ENCODE measurements around the gene NDUFAF8.

Gene NDUFAF8

DNA sequence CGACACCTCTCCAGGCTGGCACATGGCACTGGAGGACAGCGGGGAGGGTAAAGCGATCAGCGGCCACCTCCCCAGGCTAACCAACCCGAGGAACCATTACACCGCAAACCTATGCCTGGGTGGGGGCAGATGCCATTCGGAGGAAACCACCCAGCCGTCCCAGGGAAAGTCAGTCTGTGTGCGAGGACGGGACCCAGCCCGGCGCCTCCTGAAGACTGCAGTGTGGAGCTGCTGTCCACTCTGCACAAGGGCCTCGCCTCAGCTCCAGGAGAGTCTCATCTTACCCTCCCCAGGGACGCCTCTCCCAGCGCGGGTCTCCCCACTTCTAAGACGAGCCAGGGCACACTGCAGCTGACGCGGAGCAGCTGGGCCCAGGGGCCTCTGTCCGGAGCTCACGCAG lies 48.0 kb downstream of the NDUFAF8 start:
- peak overlapping the region; percentile 20 for H3K4me3 Mint-ChIP-seq

DNA sequence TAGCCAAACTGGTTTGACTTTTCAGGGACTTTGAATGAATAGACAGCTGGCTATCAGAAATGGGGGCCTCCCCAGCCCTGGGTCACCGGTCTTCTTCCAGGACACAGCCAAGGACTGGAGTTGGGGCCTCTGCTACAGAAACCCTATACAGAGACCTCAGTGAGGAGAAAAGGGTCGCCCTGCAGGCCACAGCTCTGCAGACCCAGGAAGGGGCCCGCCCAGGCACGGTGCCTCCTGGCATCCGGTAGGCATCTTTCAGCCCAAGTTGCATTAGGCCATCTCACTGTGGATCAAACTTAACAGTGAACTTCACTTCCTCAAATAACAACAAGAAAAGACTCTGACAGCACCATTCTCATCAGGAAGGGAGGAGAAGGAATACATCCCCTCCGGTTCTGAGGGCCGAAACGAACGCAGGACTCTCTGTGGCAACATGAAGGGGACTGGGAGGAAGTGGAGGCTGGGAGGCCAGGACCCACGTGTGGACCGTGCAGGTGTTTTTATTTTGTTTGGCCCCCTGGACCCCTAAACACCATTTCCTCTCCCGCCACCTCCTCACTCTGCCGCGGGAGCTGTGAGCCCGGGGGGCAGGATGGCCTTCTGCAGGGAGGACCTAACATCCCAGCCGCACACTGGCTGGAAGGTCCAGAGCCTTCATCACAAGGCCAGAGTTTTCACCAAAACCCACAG lies 48.8 kb downstream of the NDUFAF8 start:
- Mint-ChIP-seq H3K27ac (peak overlapping the region; percentile 95), H3K4me3 (peak overlapping the region; percentile 20), H3K4me1 (ENCODE audit: low read depth) (peaks cover 47% of the 10 kb centered on the region), H3K27me3 (no peaks in the 10 kb centered on the region), H3K9me3 (no peaks in the 10 kb centered on the region), H3K36me3 (ENCODE audit: low read depth) (peaks cover 56% of the 10 kb centered on the region)
- no peak for DNase-seq

More for the DNA sequence above, 48.0 kb downstream of the NDUFAF8 start:
- H3K27me3 Mint-ChIP-seq, result no peaks in the 10 kb centered on the region
- no peak for DNase-seq
- H3K36me3 Mint-ChIP-seq (ENCODE audit: low read depth), result peaks cover 58% of the 10 kb centered on the region
- H3K4me1 Mint-ChIP-seq (ENCODE audit: low read depth), result peaks cover 43% of the 10 kb centered on the region
- H3K27ac Mint-ChIP-seq, result peak overlapping the region; percentile 95
- H3K9me3 Mint-ChIP-seq, result no peaks in the 10 kb centered on the region

DNA sequence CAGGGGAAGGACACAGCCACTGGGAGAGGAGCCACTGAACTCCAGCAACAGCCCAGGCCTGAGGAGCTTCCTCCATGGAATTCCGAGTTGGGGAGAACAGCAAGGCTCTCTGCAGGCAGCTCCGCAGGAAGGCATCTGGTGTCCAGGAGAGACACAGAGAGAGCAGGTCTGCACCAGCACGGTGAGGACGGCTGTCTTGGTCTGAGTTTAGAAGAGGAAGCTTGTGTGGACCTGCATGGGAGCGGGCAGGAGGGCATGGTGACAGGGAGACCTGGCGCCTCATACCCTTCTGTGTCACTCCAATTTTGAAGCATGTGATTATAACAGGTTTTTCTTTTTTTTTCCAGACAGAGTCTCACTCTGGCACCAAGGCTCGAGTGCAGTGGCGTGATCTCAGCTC lies 49.6 kb downstream of the NDUFAF8 start:
- no peak overlapping the region for H3K27ac Mint-ChIP-seq
- H3K9me3 Mint-ChIP-seq, result no peaks in the 10 kb centered on the region
- H3K4me3 Mint-ChIP-seq, result no peak overlapping the region
- peaks cover 54% of the 10 kb centered on the region for H3K4me1 Mint-ChIP-seq (ENCODE audit: low read depth)
- DNase-seq, result no peak
- H3K36me3 Mint-ChIP-seq (ENCODE audit: low read depth), result peaks cover 56% of the 10 kb centered on the region
- H3K27me3 Mint-ChIP-seq, result no peaks in the 10 kb centered on the region

DNA sequence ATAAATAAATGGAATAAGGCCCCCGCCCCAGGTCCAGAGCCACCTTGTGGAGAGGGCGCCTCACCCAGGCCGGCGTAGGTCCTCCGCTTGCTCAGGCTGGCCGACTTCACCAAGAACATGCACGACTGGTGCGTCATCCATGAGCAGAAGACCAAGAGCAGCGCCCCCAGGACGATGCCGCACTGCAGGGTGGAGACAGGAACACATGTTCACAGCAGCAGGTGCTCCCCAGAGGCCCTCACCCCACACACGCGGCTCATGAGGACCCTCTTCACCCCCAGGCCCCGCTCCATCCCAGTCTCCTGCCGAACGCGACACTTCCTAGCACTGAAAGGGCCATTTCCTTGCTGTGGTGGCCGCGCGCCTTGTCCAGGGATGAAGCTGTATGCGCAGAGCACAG lies 50.5 kb downstream of the NDUFAF8 start:
- no peak overlapping the region for H3K27ac Mint-ChIP-seq
- no peaks in the 10 kb centered on the region for H3K27me3 Mint-ChIP-seq
- DNase-seq, result no peak
- peaks cover 56% of the 10 kb centered on the region for H3K36me3 Mint-ChIP-seq (ENCODE audit: low read depth)
- H3K4me3 Mint-ChIP-seq, result no peak overlapping the region
- H3K9me3 Mint-ChIP-seq, result no peaks in the 10 kb centered on the region
- H3K4me1 Mint-ChIP-seq (ENCODE audit: low read depth), result peaks cover 56% of the 10 kb centered on the region

DNA sequence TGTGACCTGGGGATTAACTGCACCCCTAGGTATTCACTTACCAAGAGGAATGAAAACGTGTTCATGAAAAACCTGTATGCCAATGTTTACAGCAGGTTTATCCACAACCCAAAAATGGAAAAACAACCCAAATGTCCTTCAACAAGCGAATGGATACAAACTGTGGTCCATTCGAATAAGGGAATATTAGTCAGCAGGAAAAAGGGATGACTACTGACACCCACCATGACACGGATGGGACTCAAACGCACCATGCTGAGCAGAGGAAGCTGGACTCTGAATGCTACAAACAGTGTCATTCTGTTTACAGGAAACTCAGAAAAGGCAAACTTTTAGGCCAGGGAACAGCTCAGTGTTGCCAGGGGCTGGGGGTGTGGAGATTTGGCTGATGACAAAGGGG lies 51.1 kb downstream of the NDUFAF8 start:
- Mint-ChIP-seq H3K4me3 (no peak overlapping the region), H3K4me1 (ENCODE audit: low read depth) (peaks cover 50% of the 10 kb centered on the region), H3K36me3 (ENCODE audit: low read depth) (peaks cover 51% of the 10 kb centered on the region), H3K27me3 (no peaks in the 10 kb centered on the region), H3K27ac (no peak overlapping the region), H3K9me3 (no peaks in the 10 kb centered on the region)
- no peak for DNase-seq
